ENCODE measurements around the gene ZBTB11.
A peak's percentile ranks its signal among the peaks of the same experiment; 100 is the strongest.
"Not testable (repeated sequence)": the region's sequence is repeated elsewhere in the genome, so short reads cannot be mapped to it uniquely, and the experiment has no call there.

ZBTB11 gene

GRCh38 chr3:101709126-101709525 is 32.2 kb upstream of the ZBTB11 start:
- FAIRE-seq (no peak), DNase-seq (ENCODE audit: insufficient read length) (no peak)

GRCh38 chr3:101704639-101705038 is 27.7 kb upstream of the ZBTB11 start:
- DNase-seq (ENCODE audit: insufficient read length) = not testable (repeated sequence)

More at GRCh38 chr3:101709126-101709525, 32.2 kb upstream of the ZBTB11 start:
- TF ChIP-seq POLR2A (IDR thresholded peaks at IDR 0.05; ENCODE audit: low read depth, low read length) (no peak), POLR2AphosphoS5 (IDR thresholded peaks at IDR 0.05; ENCODE audit: low read depth, low read length) (no peak), TAF1 (IDR thresholded peaks at IDR 0.05; ENCODE audit: borderline replicate concordance, low read depth, low read length) (no peak)

GRCh38 chr3:101703169-101703568 is 26.2 kb upstream of the ZBTB11 start:
- DNase-seq (ENCODE audit: insufficient read length) (no peak), FAIRE-seq (peak; percentile 14)
- no peak for TF ChIP-seq POLR2A (IDR thresholded peaks at IDR 0.05; ENCODE audit: low read depth, low read length)
- no peak for TF ChIP-seq POLR2AphosphoS5 (IDR thresholded peaks at IDR 0.05; ENCODE audit: low read depth, low read length)
- TF ChIP-seq TAF1 (IDR thresholded peaks at IDR 0.05; ENCODE audit: borderline replicate concordance, low read depth, low read length) = no peak

More at GRCh38 chr3:101704639-101705038, 27.7 kb upstream of the ZBTB11 start:
- FAIRE-seq = not testable (repeated sequence)

DNA sequence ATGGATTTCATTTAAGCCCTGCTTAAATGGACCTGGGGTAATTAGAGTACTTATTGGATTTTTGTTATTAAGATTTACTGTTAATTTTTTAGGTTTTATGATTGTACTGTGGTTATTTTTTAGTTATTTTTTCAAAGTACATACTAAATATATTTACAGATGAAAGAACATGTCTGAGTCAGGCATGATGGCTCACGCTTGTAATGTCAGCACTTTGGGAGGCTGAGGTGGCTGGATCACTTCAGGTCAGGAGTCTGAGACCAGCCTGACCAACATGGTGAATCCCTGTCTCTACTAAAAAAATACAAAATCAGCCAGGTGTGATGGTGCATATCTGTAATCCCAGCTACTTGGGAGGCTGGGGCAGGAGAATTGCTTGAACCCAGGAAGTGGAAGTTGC is 25.8 kb upstream of the ZBTB11 start:
- FAIRE-seq (no peak), DNase-seq (ENCODE audit: insufficient read length) (no peak)
- TF ChIP-seq POLR2A (IDR thresholded peaks at IDR 0.05; ENCODE audit: low read depth, low read length) = no peak
- TF ChIP-seq POLR2AphosphoS5 (IDR thresholded peaks at IDR 0.05; ENCODE audit: low read depth, low read length) = no peak
- TF ChIP-seq TAF1 (IDR thresholded peaks at IDR 0.05; ENCODE audit: borderline replicate concordance, low read depth, low read length) = no peak

DNA sequence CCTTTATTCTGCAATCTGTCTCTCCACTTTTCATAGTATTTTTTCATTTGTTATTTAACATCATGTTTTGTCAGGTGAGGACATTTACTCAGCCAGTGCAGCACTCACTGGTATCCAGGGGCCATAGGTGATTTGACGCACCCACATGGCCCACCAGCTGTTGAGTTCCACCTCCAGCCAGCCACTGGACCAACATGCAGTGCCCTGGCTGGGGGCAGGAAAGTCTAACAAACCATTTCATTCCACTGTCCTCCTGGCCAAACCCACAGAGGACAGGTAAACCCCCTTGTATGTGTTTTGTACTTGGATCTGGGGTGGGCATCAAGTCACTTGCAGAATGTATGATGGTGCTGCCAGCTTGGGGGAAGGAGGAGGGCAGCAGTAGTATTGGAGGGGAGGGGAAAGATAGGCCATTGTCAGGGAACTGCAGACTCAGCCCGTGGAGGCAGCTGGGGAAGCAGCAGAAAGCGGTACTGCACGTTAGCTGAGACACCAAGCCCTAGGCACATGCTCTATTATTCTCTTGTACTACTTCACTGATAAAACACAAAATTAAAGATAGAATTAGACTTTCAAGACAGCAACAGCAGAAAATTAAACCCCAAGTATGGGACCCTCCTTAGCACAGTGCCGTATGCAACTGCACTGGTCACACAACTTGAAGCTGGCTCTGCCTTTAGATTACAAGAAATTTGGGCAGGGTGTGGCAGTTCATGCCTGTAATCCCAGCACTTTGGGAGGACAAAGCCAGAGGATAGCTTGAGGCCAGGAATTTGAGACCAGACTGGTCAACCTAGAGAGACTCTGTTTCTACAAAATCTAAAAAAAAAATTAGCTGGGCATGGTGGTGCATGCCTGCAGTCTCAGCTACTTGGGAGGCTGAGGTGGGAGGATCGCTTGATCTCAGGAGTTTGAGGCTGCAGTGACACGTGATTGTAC is 25.0 kb upstream of the ZBTB11 start:
- FAIRE-seq = no peak
- no peak for TF ChIP-seq TAF1 (IDR thresholded peaks at IDR 0.05; ENCODE audit: borderline replicate concordance, low read depth, low read length)
- no peak for TF ChIP-seq POLR2A (IDR thresholded peaks at IDR 0.05; ENCODE audit: low read depth, low read length)
- TF ChIP-seq POLR2AphosphoS5 (IDR thresholded peaks at IDR 0.05; ENCODE audit: low read depth, low read length) = no peak

GRCh38 chr3:101695779-101696372 is 18.9 kb upstream of the ZBTB11 start:
- no peak for DNase-seq (ENCODE audit: insufficient read length)
- TF ChIP-seq POLR2A (IDR thresholded peaks at IDR 0.05; ENCODE audit: low read depth, low read length) (no peak), POLR2AphosphoS5 (IDR thresholded peaks at IDR 0.05; ENCODE audit: low read depth, low read length) (no peak), TAF1 (IDR thresholded peaks at IDR 0.05; ENCODE audit: borderline replicate concordance, low read depth, low read length) (no peak)
- peak; percentile 27 for FAIRE-seq

More for the DNA sequence above, 25.0 kb upstream of the ZBTB11 start:
- DNase-seq (ENCODE audit: insufficient read length) = no peak

DNA sequence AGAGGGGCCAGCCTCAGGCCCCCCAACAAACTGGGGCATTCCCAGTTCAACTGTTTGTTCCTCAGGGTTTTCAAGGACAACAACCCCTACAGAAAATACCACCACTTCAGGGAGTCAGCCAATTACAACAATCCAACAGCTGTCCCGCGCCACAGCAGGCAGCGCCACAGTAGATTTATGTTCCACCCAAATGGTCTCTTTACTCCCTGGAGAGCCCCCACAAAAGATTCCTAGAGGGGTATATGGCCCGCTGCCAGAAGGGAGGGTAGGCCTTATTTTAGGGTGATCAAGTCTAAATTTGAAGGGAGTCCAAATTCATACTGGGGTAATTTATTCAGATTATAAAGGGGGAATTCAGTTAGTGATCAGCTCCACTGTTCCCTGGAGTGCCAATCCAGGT is 17.9 kb upstream of the ZBTB11 start:
- not testable (repeated sequence) for DNase-seq (ENCODE audit: insufficient read length); FAIRE-seq

- not testable (repeated sequence) for DNase-seq (ENCODE audit: insufficient read length)
- FAIRE-seq = peak; percentile 76
Observed at GRCh38 chr3:101693540-101693939, 16.6 kb upstream of the ZBTB11 start.

GRCh38 chr3:101691685-101692671 is 15.0 kb upstream of the ZBTB11 start:
- DNase-seq (ENCODE audit: insufficient read length); FAIRE-seq: not testable (repeated sequence)

- no peak for TF ChIP-seq POLR2AphosphoS5 (IDR thresholded peaks at IDR 0.05; ENCODE audit: low read depth, low read length)
- no peak for TF ChIP-seq TAF1 (IDR thresholded peaks at IDR 0.05; ENCODE audit: borderline replicate concordance, low read depth, low read length)
- TF ChIP-seq POLR2A (IDR thresholded peaks at IDR 0.05; ENCODE audit: low read depth, low read length) = no peak
- FAIRE-seq (no peak), DNase-seq (ENCODE audit: insufficient read length) (no peak)
Observed at GRCh38 chr3:101690972-101691371, 14.0 kb upstream of the ZBTB11 start.

GRCh38 chr3:101689286-101689685 is 12.4 kb upstream of the ZBTB11 start:
- no peak for TF ChIP-seq POLR2A (IDR thresholded peaks at IDR 0.05; ENCODE audit: low read depth, low read length)
- no peak for TF ChIP-seq POLR2AphosphoS5 (IDR thresholded peaks at IDR 0.05; ENCODE audit: low read depth, low read length)
- no peak for TF ChIP-seq TAF1 (IDR thresholded peaks at IDR 0.05; ENCODE audit: borderline replicate concordance, low read depth, low read length)
- FAIRE-seq (no peak), DNase-seq (ENCODE audit: insufficient read length) (no peak)
